GM19043 (cell line): ENCODE measurements around the gene WNT7A.
"Not testable (repeated sequence)": the region's sequence is repeated elsewhere in the genome, so short reads cannot be mapped to it uniquely, and the experiment has no call there.

Source experiments
- ATAC-seq: cut with Tn5 transposase; IDR thresholded peaks from one replicate; pipeline ENCODE4 v1.9.1; 2021; ENCODE audit warnings: low read depth; ENCODE audit not compliant: unreplicated experiment

WNT7A gene

GRCh38 chr3:13879946-13880810 is at the start of gene WNT7A:
TSS of gene WNT7A (minus strand) at chr3:13880071. CDS start at chr3:13879816, 255 bp downstream.
- no peak for ATAC-seq

GRCh38 chr3:13928741-13929140 is 48.9 kb upstream of the WNT7A start:
- not testable (repeated sequence) for ATAC-seq

- no peak for ATAC-seq
These were observed 47.4 kb upstream of the WNT7A start for GRCh38 chr3:13927295-13927694.

GRCh38 chr3:13916375-13916774 is 36.5 kb upstream of the WNT7A start:
- ATAC-seq = no peak

GRCh38 chr3:13902648-13903238 is 22.9 kb upstream of the WNT7A start:
- ATAC-seq = no peak

- no peak for ATAC-seq
These were observed 22.2 kb upstream of the WNT7A start for GRCh38 chr3:13901935-13902584.

- no peak for ATAC-seq
These were observed 18.5 kb upstream of the WNT7A start for GRCh38 chr3:13898346-13898745.

- ATAC-seq = no peak
These were observed 16.7 kb upstream of the WNT7A start for GRCh38 chr3:13896473-13897154.

GRCh38 chr3:13895155-13896105 is 15.6 kb upstream of the WNT7A start:
- peak; percentile 95 for ATAC-seq

- no peak for ATAC-seq
These were observed 14.9 kb upstream of the WNT7A start for GRCh38 chr3:13894807-13895154.

- no peak for ATAC-seq
These were observed 14.4 kb upstream of the WNT7A start for GRCh38 chr3:13894096-13894806.

- ATAC-seq = no peak
These were observed 12.4 kb upstream of the WNT7A start for GRCh38 chr3:13892304-13892703.

GRCh38 chr3:13891492-13892073 is 11.7 kb upstream of the WNT7A start:
- ATAC-seq = no peak

GRCh38 chr3:13891017-13891392 is 11.1 kb upstream of the WNT7A start:
- no peak for ATAC-seq

- ATAC-seq = no peak
These were observed 10.6 kb upstream of the WNT7A start for GRCh38 chr3:13890377-13891016.

- no peak for ATAC-seq
These were observed 8.7 kb upstream of the WNT7A start for GRCh38 chr3:13888576-13888975.

- no peak for ATAC-seq
These were observed 7.8 kb upstream of the WNT7A start for GRCh38 chr3:13887495-13888300.
